Right kidney (tissue), 1 donor: ENCODE data around the gene A3GALT2.

Source experiments
- DNase-seq: peaks from one replicate; pipeline ENCODE4 v3.0.0-alpha.2; 2016

A3GALT2 gene

GRCh38 chr1:33350611-33351280 lies 29.8 kb upstream of the A3GALT2 start:
- no peak for DNase-seq

GRCh38 chr1:33349778-33350610 lies 29.1 kb upstream of the A3GALT2 start:
- peak; percentile 92 for DNase-seq

GRCh38 chr1:33349081-33349759 lies 28.3 kb upstream of the A3GALT2 start:
- peak; percentile 67 for DNase-seq

- DNase-seq: no peak
Observed at GRCh38 chr1:33348676-33349080, 27.8 kb upstream of the A3GALT2 start.

GRCh38 chr1:33348194-33348593 lies 27.3 kb upstream of the A3GALT2 start:
- DNase-seq: no peak

- DNase-seq: no peak
Observed at GRCh38 chr1:33347650-33347992, 26.7 kb upstream of the A3GALT2 start.

- DNase-seq: no peak
Observed at GRCh38 chr1:33346927-33347649, 26.2 kb upstream of the A3GALT2 start.

GRCh38 chr1:33346533-33346926 lies 25.6 kb upstream of the A3GALT2 start:
- DNase-seq: no peak

GRCh38 chr1:33344896-33345560 lies 24.1 kb upstream of the A3GALT2 start:
- DNase-seq: no peak

GRCh38 chr1:33343539-33343938 lies 22.6 kb upstream of the A3GALT2 start:
- DNase-seq: no peak

- no peak for DNase-seq
Observed at GRCh38 chr1:33342041-33342723, 21.3 kb upstream of the A3GALT2 start.

- no peak for DNase-seq
Observed at GRCh38 chr1:33341190-33341589, 20.3 kb upstream of the A3GALT2 start.

GRCh38 chr1:33339413-33339812 lies 18.5 kb upstream of the A3GALT2 start:
- no peak for DNase-seq

GRCh38 chr1:33338440-33339211 lies 17.7 kb upstream of the A3GALT2 start:
- no peak for DNase-seq

- no peak for DNase-seq
Observed at GRCh38 chr1:33338048-33338439, 17.1 kb upstream of the A3GALT2 start.

GRCh38 chr1:33337441-33337840 lies 16.5 kb upstream of the A3GALT2 start:
- no peak for DNase-seq

GRCh38 chr1:33336580-33336979 lies 15.7 kb upstream of the A3GALT2 start:
- DNase-seq: no peak

GRCh38 chr1:33335020-33335419 lies 14.1 kb upstream of the A3GALT2 start:
- no peak for DNase-seq

- no peak for DNase-seq
Observed at GRCh38 chr1:33334081-33334552, 13.2 kb upstream of the A3GALT2 start.

- no peak for DNase-seq
Observed at GRCh38 chr1:33332881-33333280, 12.0 kb upstream of the A3GALT2 start.

- DNase-seq: no peak
Observed at GRCh38 chr1:33332357-33332789, 11.5 kb upstream of the A3GALT2 start.
